Ishikawa (cell line): ENCODE measurements around the gene SLC49A3.

Source experiments
- CEBPB ChIP-seq: IDR thresholded peaks from 2 replicates; pipeline ENCODE4 v1.6.1; 2012
- CREB1 ChIP-seq: IDR thresholded peaks from 2 replicates; pipeline ENCODE4 v1.6.1; 2012; ENCODE audit warnings: low read depth
- EGR1 ChIP-seq: IDR thresholded peaks from 2 replicates; pipeline ENCODE4 v1.6.1; 2012
- EP300 ChIP-seq: IDR thresholded peaks from 2 replicates; pipeline ENCODE4 v1.6.1; 2012; ENCODE audit warnings: borderline replicate concordance
- FOXM1 ChIP-seq: IDR thresholded peaks from 2 replicates; pipeline ENCODE4 v1.6.1; 2012; ENCODE audit warnings: low read depth, borderline replicate concordance
- MAX ChIP-seq: IDR thresholded peaks from 2 replicates; pipeline ENCODE4 v1.6.1; 2012
- NFIC ChIP-seq: IDR thresholded peaks from 2 replicates; pipeline ENCODE4 v1.6.1; 2012
- RAD21 ChIP-seq: IDR thresholded peaks from 2 replicates; pipeline ENCODE4 v1.6.1; 2012; ENCODE audit warnings: low read depth
- TAF1 ChIP-seq: IDR thresholded peaks from 2 replicates; pipeline ENCODE4 v1.6.1; 2012; ENCODE audit warnings: low read depth, mild to moderate bottlenecking
- TCF12 ChIP-seq: IDR thresholded peaks from 2 replicates; pipeline ENCODE4 v1.6.1; 2012; ENCODE audit warnings: low read depth
- TEAD4 ChIP-seq: IDR thresholded peaks from 2 replicates; pipeline ENCODE4 v1.6.1; 2012
- YY1 ChIP-seq: IDR thresholded peaks from 2 replicates; pipeline ENCODE4 v1.6.1; 2012; ENCODE audit warnings: low read depth
- ZBTB7A ChIP-seq: IDR thresholded peaks from 2 replicates; pipeline ENCODE4 v1.6.1; 2012; ENCODE audit warnings: low read depth
- TF ChIP-seq, protein P1 (sequence below): IDR thresholded peaks from 2 replicates; pipeline ENCODE4 v1.6.1; 2012
- TF ChIP-seq, protein P2 (sequence below): IDR thresholded peaks from 2 replicates; pipeline ENCODE4 v1.6.1; 2012; ENCODE audit warnings: low read depth, mild to moderate bottlenecking

The SLC49A3 gene

DNA sequence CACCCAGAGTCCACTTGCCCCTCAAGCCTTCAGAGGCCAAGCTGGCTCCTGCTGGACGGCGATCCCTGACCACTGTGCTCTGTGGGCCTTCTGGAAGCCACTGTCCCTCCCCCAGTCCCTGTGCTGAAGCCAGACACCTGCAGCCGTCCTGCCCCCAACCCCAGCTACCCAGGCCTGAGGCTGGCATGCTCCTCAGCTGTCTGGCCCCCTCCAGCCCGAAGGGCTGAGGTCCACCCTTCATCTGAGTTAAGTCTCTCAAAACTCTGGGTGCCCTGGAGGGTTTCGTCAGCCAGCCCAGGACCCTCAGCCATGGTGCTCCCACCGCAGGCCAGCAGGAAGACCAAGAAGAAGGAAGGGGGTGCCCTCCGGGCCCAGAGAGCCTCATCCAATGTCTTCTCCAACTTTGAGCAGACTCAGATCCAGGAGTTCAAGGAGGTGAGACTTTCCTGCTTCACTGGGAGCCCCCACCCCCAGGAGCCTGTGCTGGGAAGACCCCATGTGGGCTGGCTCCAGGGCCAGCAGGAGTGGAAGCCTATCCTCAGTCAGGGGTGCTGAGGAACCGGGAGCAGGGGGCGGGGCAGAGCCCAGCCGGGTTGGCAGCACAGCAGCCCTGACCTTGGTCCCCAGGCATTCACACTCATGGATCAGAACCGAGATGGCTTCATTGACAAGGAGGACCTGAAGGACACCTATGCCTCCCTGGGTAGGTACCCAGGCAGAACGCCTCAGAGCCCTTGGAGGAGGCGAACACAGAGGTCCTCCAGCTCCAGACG, 10.4 kb downstream of the SLC49A3 start:
- TF ChIP-seq EGR1, result no peak
- no peak for TF ChIP-seq CREB1
- no peak for TF ChIP-seq NFIC
- TF ChIP-seq MAX, result no peak
- TF ChIP-seq TEAD4, result no peak
- TF ChIP-seq ZBTB7A, result no peak
- TF ChIP-seq YY1, result no peak
- TF ChIP-seq TCF12, result no peak
- no peak for TF ChIP-seq FOXM1
- no peak for TF ChIP-seq RAD21
- TF ChIP-seq, protein P1, sequence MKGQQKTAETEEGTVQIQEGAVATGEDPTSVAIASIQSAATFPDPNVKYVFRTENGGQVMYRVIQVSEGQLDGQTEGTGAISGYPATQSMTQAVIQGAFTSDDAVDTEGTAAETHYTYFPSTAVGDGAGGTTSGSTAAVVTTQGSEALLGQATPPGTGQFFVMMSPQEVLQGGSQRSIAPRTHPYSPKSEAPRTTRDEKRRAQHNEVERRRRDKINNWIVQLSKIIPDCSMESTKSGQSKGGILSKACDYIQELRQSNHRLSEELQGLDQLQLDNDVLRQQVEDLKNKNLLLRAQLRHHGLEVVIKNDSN, result no peak

DNA sequence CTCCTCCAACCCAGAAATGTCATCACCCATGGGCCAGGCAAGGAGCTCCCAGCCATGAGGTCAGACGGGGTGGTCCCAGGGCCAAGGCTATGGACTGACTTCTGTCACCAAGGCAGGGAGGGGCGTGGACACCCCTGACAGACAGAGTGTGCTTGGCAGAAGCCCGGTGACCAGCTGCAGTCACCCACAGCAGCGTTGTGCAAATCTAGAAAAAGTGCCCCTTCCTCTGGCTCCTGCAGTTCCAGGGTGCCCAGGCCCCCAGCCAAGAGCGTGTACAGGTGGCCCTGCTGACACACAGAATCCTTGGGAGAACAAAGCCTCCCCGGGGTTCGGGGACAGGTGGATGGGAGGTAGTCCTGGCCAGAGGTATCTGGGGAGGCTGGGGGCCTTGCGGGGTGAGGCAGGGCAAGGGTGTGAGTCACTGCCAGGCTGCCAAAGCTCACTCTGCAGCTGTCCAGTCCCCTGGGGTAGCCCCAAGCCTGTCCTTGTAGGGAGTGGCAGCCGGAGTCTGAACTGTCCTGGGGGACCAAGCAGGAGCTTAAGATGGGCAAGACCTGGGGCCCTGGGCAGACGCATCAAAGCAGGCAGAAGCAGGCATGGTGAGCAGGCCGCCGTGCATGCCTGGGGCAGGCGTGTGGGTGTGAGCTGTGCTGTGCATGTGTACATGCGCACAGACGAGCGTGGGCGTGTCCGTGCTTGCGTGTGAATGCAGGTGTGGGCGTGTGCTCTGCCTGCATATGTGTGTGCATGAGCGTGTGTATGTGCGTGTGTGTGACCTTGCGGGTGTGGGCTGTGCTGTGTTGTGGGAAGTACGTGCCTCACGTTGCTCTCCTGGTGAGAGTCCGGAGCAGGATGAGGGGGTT, 11.3 kb downstream of the SLC49A3 start:
- TF ChIP-seq MAX (peak; percentile 68), EGR1 (peak; percentile 88), YY1 (no peak), TCF12 (0 out of 2 replicates have a peak, but pooled peaks have one; percentile 16)

- TF ChIP-seq EP300 (no peak), TAF1 (no peak), ZBTB7A (no peak), FOXM1 (no peak), CREB1 (no peak), TEAD4 (no peak), NFIC (no peak), MAX (no peak), TCF12 (no peak), RAD21 (no peak), YY1 (no peak), CEBPB (no peak), EGR1 (no peak)
- TF ChIP-seq, protein P2, sequence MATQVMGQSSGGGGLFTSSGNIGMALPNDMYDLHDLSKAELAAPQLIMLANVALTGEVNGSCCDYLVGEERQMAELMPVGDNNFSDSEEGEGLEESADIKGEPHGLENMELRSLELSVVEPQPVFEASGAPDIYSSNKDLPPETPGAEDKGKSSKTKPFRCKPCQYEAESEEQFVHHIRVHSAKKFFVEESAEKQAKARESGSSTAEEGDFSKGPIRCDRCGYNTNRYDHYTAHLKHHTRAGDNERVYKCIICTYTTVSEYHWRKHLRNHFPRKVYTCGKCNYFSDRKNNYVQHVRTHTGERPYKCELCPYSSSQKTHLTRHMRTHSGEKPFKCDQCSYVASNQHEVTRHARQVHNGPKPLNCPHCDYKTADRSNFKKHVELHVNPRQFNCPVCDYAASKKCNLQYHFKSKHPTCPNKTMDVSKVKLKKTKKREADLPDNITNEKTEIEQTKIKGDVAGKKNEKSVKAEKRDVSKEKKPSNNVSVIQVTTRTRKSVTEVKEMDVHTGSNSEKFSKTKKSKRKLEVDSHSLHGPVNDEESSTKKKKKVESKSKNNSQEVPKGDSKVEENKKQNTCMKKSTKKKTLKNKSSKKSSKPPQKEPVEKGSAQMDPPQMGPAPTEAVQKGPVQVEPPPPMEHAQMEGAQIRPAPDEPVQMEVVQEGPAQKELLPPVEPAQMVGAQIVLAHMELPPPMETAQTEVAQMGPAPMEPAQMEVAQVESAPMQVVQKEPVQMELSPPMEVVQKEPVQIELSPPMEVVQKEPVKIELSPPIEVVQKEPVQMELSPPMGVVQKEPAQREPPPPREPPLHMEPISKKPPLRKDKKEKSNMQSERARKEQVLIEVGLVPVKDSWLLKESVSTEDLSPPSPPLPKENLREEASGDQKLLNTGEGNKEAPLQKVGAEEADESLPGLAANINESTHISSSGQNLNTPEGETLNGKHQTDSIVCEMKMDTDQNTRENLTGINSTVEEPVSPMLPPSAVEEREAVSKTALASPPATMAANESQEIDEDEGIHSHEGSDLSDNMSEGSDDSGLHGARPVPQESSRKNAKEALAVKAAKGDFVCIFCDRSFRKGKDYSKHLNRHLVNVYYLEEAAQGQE, result no peak
- TF ChIP-seq, protein P1, result no peak
These were observed 12.1 kb downstream of the SLC49A3 start for GRCh38 chr4:676871-677235.

DNA sequence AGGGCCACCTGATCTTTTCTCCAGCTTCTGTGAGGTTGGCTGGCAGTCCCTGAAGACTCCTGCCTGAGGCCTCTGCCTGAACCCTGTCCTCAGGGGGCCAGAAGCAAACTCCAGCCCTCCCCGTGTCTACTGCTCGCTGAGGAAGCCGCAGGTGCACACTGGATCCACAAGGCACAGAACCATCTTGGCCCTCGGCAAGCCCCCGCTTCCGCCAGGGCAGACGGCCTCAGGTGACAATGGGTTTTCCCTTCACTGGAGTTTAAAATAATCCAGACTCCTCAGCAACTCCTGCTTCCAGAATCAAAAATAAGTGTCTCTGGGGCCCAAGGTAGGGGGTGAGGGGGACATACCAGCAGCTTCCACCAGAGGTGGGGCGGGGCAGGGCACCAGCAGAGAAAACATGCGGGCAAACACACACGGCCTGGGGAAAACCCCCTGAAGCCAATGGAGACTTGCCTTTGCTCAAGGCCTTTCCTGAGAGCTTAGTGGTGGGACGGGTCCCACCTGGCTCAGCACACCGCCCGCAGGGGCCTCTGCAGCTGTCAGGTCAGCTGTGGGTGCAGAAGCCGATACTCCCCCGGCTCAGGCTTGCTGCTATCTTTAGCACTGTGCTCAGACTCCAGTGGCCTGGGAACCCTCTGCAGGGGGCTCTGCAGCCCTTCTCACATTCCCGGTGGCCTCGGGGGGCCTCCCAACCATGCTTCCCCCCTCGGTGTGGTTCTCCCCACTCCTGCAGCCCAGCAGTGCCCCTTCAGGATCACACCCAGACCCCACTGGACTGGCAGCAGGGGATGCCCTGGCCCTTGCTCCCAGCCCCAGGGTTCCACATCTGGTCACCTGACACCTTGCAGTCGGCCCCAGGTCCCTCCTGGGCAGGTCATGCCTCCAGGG, 12.7 kb downstream of the SLC49A3 start:
- TF ChIP-seq EGR1, result no peak
- no peak for TF ChIP-seq FOXM1

DNA sequence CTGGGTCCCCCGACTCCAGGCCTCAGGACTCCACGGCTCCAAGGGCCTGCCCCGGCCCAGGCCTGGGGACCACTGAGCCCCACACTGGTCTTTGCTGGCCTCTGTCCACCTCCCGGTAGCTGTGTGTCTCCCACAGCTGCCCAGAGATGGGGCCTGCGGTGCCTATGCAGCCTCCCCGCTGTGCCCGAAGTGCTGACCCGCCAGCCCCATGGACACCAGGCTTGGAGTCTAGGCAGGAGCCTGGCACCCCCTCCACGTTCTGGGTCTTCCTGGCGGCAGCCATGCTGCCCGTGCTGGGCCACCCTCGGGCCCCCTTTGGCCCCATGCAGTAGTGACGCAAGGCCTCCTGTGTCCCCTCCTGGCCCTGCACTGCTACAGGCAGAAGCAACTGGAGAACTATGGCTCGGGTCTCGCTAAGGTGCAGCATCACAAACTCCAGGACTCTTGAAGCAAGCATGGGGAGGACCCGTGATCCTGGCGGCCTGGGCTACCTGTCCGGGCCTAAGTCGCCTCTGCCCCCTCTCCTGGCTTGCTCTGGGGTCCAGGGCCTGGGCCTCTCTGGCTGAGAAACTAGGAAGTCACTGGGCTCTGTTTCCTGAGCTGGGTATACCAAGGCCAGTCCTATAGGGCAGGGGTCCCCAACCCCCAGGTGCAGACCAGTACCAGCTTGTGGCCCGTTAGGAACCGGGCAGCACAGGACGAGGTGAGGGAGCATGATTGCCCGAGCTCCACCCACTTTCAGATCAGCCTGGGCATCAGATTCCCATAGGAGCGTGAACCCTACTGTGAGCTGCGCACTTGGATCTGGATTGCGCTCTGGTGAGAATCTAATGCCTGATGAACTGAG, 13.7 kb downstream of the SLC49A3 start:
- TF ChIP-seq, protein P1, result no peak
- TF ChIP-seq NFIC (no peak), EP300 (no peak), TEAD4 (no peak), FOXM1 (no peak), RAD21 (no peak), EGR1 (no peak), YY1 (no peak), CEBPB (no peak), CREB1 (no peak), TAF1 (no peak), MAX (no peak), ZBTB7A (no peak), TCF12 (no peak)
- TF ChIP-seq, protein P2, result no peak
